HG03135 (cell line): ENCODE results near the gene ACRBP.
"Not testable (repeated sequence)": the region's sequence is repeated elsewhere in the genome, so short reads cannot be mapped to it uniquely, and the experiment has no call there.

Source experiments
- ATAC-seq: cut with Tn5 transposase; IDR thresholded peaks from one replicate; pipeline ENCODE4 v1.9.1; 2021; ENCODE audit warnings: mild to moderate bottlenecking, moderate library complexity; ENCODE audit not compliant: unreplicated experiment

ACRBP gene

DNA sequence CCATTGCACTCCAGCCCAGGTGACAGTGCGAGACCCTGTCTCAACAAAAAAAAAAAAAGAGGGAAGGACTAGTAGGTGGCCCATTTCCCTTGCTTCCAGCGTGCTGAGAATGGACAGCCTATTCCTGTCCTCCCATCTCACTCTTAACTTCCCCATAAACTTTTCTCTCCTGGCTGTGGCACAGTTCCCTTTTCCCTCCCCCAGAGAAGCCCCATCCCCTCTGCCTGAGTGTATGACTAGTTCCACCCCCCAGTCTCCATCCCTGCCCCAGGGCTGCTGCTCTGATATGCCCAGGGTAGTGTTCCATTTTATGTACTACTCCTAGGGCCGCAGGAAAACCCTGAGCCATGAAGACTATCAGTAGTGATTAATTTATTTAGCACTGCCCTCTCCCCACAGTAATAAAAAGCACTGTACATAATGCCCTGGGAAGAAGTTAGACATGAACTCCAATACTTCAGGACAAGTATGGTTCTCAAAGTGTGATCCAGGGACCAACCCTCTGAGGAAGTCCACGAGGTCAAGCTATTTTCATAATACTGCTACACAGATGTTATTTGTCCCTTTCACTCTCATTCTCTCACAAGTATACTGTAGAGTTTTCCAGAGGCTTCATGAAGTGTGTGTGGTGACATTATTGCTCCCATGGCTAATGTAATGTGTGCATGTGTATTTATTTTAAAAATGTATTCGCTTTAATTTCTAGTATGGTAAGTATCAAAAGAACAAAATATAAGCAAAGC, 28.6 kb downstream of the ACRBP start:
- ATAC-seq = no peak

- ATAC-seq = no peak
These were observed 31.4 kb downstream of the ACRBP start for GRCh38 chr12:6615802-6616201.

DNA sequence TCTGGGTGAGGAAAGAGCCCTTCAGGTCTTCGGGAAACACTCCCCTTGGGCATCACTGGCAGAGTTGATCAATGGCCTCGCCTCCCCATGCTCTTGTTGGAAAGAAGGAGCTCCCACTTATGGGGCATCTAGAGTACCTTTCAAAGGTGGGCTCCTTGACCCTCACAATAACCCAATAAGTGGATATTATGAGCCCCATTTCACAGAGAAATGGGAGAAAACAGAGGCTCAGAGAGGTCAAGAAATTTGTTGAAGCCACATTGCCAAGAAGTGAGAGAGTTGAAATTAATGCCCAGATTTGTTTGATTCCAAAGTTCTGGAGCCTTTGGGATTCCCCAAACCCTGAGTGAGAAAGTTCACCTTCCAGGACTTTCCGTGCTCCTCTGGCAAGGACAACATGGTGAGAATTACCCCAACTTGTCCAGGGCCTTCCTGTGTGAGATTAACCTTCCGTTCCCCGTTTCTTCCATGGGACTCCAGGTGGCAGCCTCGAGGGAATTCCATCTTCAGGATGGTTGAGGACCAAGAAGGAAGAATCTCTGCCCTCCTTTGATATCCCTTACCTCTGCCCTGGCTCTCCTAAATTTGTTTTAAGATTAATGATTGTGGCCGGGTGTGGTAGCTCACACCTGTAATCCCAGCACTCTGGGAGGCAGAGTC, 32.6 kb downstream of the ACRBP start:
- ATAC-seq = no peak

- ATAC-seq = no peak
These were observed 33.3 kb downstream of the ACRBP start for GRCh38 chr12:6613776-6614512.

- no peak for ATAC-seq
These were observed 34.0 kb downstream of the ACRBP start for GRCh38 chr12:6613015-6613775.

DNA sequence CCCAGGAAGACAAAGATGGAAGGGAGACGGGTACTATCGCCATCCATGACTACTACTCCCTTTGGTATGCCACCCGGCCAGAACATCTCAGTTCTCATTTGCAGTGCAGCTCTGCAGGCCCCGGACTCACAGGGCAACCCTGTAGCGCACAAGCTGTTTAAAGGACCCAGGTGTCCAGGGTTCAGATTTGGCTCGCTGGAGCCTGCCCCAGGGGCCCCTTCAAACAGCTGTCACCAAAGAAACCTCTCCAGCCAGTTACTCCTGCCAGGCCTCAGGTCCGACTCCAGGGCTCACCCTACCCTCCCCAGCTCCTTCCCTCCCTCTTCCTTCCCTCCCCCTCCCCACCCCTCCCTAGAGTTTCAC, 34.6 kb downstream of the ACRBP start:
- no peak for ATAC-seq

DNA sequence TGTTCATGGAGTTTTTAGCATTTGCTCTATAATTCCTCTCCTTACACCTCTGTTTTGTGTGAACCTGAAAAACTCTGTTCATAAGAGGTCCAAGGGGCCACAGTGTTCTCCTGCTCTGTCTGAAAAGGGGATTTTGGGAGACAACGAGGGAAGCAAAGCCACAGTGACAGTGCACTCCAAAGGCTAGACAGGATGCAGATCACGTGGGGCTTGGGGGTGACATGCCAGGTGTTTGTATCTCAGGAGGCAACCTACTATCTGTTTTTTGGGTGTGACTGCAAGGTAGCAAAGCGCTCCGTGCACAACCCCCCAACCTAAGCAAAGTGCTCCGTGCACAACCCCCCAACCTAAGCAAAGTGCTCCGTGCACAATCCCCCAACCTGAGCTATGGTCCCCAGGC, 35.0 kb downstream of the ACRBP start:
- no peak for ATAC-seq

DNA sequence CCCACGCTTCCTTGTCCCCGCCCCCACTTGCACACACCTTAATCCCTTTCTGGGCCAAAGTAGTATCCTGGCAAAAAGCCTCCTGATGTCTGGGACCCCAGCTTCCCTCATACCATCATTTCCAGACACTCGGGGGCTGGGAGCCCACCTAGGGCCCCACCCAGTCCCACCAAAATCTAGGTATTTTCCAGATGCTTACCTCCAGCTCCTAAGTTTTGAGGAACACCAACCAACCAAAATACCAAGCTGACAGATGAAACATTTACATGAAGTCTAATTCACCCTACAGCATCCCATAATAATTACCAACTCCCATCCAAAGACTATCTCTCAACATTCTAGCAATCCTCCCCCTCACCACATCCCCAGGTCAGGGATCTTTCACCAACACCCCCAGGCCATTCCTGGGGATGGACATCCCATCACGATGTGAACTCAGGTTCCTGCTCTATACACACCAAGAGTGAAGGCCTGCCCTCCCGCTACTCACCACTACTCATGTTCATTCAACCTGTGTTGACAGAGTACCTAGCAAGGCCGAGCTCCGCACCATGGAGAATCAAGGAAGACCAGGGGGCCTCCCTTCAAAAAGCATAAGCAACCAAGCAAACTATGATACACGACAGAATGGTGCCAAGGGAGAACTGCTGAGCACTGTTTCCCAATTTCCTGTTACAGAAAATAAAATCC, 38.5 kb downstream of the ACRBP start:
- no peak for ATAC-seq

DNA sequence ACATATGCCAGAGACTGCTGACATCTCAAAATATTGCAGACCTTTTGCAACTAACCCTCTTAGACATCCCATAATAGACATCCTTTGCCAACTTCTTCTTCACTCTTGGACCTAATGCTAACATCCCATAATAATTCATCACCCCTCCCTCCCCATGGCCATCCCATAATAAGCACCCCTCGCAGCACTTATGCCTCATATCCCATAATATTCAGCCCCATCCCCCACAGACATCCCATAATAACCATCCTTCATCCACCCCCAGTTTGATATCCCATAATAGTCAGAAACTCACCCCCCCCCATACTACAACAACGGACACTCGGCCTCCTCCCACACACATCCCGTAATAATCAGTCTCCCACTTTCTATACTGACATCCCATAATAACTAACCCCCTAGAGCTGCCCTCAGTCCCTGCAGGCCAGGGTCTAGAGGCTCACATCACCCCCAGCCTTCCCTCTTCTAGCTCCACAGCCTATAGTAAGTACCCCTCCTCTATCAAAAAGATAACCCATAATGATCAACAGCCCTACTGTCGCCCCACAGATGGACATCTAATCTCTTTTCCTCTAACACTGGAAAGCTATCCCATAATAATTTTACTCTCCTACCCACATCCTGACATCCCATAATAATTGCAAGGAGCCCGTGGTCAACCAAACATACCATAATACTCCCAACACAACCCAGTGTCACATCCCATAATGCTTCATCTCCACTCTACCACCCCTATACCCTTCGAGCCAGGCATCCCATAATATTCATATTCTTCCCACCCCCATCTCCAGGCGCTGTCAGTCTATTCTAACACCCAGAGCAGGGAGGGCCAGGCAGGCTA, 39.3 kb downstream of the ACRBP start:
- no peak for ATAC-seq

- ATAC-seq = no peak
These were observed 40.7 kb downstream of the ACRBP start for GRCh38 chr12:6606331-6607131.

- ATAC-seq = no peak
These were observed 41.6 kb downstream of the ACRBP start for GRCh38 chr12:6605421-6606330.

DNA sequence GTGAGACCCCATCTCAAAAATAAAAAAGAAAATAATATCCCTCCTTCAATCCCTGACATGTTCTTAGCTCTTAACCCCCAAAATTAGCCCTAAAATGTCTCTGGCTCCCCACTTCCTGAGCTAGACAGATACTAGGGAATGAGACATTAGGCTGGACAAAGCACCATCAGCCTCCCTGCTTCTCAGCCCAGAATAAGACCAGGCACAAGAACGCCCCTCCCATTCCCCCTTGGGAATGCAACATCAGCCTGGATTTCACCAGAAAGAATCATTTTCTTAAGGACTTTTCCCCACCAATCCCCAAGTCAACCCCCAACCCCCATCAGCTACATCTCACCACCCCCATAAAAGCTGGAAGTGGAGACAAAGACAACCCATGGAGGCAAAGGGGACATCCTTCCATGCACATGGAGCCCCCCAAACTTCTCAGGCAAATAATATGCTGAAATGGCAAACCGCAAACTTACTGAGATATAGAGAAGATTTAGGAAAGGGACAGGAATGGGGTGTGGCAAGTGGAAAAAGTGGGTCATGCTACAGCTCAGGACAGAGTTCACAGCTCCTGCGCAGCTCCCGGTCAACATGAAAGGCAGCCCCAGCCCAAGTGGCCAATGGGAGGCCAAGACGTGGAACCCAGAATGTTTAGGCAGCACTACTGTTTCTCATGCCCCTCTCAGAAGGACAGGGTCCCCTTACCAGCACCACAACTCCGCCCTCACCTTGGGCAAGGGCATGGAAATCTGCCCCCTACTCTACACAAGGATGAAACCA, 42.8 kb downstream of the ACRBP start:
- ATAC-seq = no peak

DNA sequence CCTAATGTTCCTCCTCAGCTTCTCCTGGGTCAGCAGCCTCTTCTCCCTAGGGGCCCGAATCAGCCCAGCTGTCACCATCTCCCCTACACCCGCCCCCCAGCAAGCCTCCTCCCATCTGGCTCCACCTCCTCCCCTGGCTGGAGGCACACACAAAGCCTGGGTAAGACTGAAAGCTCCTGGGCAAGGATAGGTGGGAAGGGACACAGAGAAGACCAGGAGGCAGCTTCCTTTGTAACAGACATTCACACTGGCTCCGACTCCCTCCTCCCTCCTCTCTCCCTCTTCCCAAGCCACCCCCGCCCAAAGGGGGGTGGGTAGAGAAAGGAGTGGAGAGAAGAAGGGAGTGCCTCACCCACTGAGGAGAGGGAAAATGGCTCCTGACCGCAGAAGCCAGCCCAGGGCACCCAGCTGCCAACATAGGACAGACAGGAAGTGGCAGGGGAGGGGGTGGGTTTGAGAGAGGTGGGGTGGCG, 44.1 kb downstream of the ACRBP start:
- no peak for ATAC-seq

- ATAC-seq = no peak
These were observed 44.7 kb downstream of the ACRBP start for GRCh38 chr12:6602526-6602925.

DNA sequence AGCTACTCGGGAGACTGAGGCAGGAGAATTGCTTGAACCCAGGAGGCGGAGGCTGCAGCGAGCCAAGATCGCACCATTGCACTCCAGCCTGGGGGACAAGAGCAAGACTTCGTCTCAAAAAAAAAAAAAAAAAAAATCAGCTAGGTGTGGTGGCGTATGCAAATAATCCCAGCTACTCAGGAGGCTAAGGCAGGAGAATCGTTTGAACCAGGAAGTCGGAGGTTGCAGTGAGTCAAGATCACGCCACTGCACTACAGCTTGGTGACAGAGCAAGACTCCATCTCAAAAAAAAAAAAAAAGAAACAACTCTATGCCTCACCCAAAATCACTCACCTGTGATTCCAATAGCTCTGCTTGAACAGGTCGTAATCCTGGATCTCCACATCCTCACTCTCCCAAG, 51.6 kb downstream of the ACRBP start:
- not testable (repeated sequence) for ATAC-seq

DNA sequence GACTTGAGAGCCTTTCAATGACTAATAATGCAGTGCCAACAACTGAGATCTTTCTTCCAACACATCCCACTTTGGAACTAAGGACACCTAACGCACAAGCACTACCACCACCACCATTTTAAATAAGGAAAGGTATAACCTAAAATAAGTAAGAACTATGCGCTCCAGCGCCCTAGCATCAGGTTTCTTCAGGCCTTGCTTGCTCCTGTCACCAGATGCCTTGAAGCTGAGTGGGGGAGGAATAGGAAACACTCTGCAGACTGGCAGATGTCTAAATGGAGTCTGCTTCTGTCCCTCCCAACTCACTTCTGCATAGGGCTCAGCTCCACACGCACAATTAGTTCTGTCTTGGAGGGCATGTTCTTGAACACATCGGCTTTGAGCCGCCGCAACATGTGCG, 55.1 kb downstream of the ACRBP start:
- no peak for ATAC-seq
